GM23338 (cell line): ENCODE results near the gene SLC2A6. TPM values are rescaled to one million over a fixed set of nuclear protein-coding genes. Genes with fewer than 3 reads are reported as not detected.

Source experiments
- ATAC-seq: fragments of 200-7000 bp; cut with Tn5 transposase; 3 replicates; pipeline ENCODE4 v1.9.1; 2020
- DNase-seq: peaks from one replicate; pipeline ENCODE4 v3.0.0-alpha.2; 2015; ENCODE audit warnings: low spot score
- H2AFZ ChIP-seq: fragments of 200-600 bp; sonication (generic); 2 replicates; pipeline ENCODE4 v1.8.0; 2016; ENCODE audit warnings: antibody characterized with exemption, mild to moderate bottlenecking, moderate library complexity
- H3F3A ChIP-seq: fragments of 200-600 bp; sonication (generic); replicated peaks from 2 replicates; pipeline ENCODE4 v1.8.0; 2017; ENCODE audit warnings: antibody characterized with exemption, mixed run types, low read depth
- H3K27ac ChIP-seq: fragments of 200-600 bp; sonication (generic); 2 replicates; pipeline ENCODE4 v1.6.1; 2016; ENCODE audit warnings: low read depth
- H3K27me3 ChIP-seq: fragments of 200-600 bp; sonication (generic); 2 replicates; pipeline ENCODE4 v1.8.0; 2016; ENCODE audit warnings: mild to moderate bottlenecking, mixed run types, moderate library complexity; ENCODE audit not compliant: insufficient read depth
- H3K36me3 ChIP-seq: fragments of 200-600 bp; sonication (generic); 2 replicates; pipeline ENCODE4 v1.8.0; 2016; ENCODE audit warnings: mild to moderate bottlenecking; ENCODE audit not compliant: insufficient read depth
- H3K4me1 ChIP-seq: fragments of 200-600 bp; sonication (generic); 2 replicates; pipeline ENCODE4 v1.8.0; 2016; ENCODE audit warnings: mild to moderate bottlenecking, moderate library complexity; ENCODE audit not compliant: insufficient read depth
- H3K4me2 ChIP-seq: fragments of 200-600 bp; sonication (generic); 2 replicates; pipeline ENCODE4 v1.7.1; 2017; ENCODE audit warnings: mixed run types
- H3K4me3 ChIP-seq: fragments of 200-600 bp; sonication (generic); 2 replicates; pipeline ENCODE4 v1.6.1; 2016; ENCODE audit warnings: mixed run types
- H3K79me2 ChIP-seq: fragments of 200-600 bp; sonication (generic); replicated peaks from 2 replicates; pipeline ENCODE4 v1.8.0; 2017; ENCODE audit warnings: mild to moderate bottlenecking; ENCODE audit not compliant: insufficient read depth
- H3K9me2 ChIP-seq: fragments of 200-600 bp; sonication (generic); 2 replicates; pipeline ENCODE4 v1.8.0; 2017; ENCODE audit not compliant: insufficient read depth
- H4K20me1 ChIP-seq: fragments of 200-600 bp; sonication (generic); replicated peaks from 2 replicates; pipeline ENCODE4 v1.8.0; 2017; ENCODE audit warnings: mild to moderate bottlenecking; ENCODE audit not compliant: insufficient read depth
- H3K27ac Mint-ChIP-seq: 2 replicates; pipeline ENCODE4 v1.8.0; 2020; ENCODE audit warnings: inconsistent platforms, mild to moderate bottlenecking, moderate library complexity, mixed read lengths
- H3K27me3 Mint-ChIP-seq: 3 replicates; pipeline ENCODE4 v1.8.0; 2022; ENCODE audit warnings: low read depth, mild to moderate bottlenecking, moderate library complexity, mixed read lengths, inconsistent platforms; ENCODE audit not compliant: insufficient read depth, poor library complexity
- H3K36me3 Mint-ChIP-seq: 3 replicates; pipeline ENCODE4 v1.8.0; 2021; ENCODE audit warnings: low read depth, mild to moderate bottlenecking, inconsistent platforms, moderate library complexity, mixed read lengths
- H3K4me1 Mint-ChIP-seq: 3 replicates; pipeline ENCODE4 v1.8.0; 2020; ENCODE audit warnings: mild to moderate bottlenecking, inconsistent platforms, mixed read lengths
- H3K4me3 Mint-ChIP-seq: 3 replicates; pipeline ENCODE4 v1.8.0; 2021; ENCODE audit warnings: moderate library complexity, mild to moderate bottlenecking, inconsistent platforms, mixed read lengths
- H3K9me3 Mint-ChIP-seq: 3 replicates; pipeline ENCODE4 v1.8.0; 2020; ENCODE audit warnings: moderate library complexity, mild to moderate bottlenecking, inconsistent platforms, mixed read lengths
- CREB1 ChIP-seq: fragments of 250-450 bp; sonication (Bioruptor Pico); IDR thresholded peaks from 2 replicates; pipeline ENCODE4 v1.5.0; 2020; ENCODE audit warnings: low read depth, mild to moderate bottlenecking, moderate library complexity
- CTCF ChIP-seq, 2 experiments: fragments of 200-600 bp in 1 of 2; sonication (generic) in 1 of 2; conservative IDR thresholded peaks; 2 replicates each; pipeline versions ENCODE4 v1.5.1 to v1.6.1; 2016 to 2017; ENCODE audit warnings: antibody characterized with exemption in 2 of 2, low read depth in 2 of 2, mild to moderate bottlenecking in 2 of 2, moderate library complexity in 1 of 2
- ETS1 ChIP-seq: IDR thresholded peaks from 2 replicates; pipeline ENCODE4 v1.6.1; 2016; ENCODE audit warnings: antibody characterized with exemption
- EZH2 ChIP-seq: fragments of 200-600 bp; sonication (generic); IDR thresholded peaks from one replicate; pipeline ENCODE4 v1.8.0; 2017; ENCODE audit warnings: antibody characterized with exemption, mild to moderate bottlenecking, low read depth; ENCODE audit not compliant: unreplicated experiment
- EZH2phosphoT487 ChIP-seq: fragments of 200-600 bp; sonication (generic); IDR thresholded peaks from one replicate; pipeline ENCODE4 v1.8.1; 2018; ENCODE audit warnings: antibody characterized with exemption; ENCODE audit not compliant: unreplicated experiment
- JUNB ChIP-seq: IDR thresholded peaks from one replicate; pipeline ENCODE4 v1.6.1; 2016; ENCODE audit warnings: antibody characterized with exemption; ENCODE audit not compliant: unreplicated experiment
- NANOG ChIP-seq: IDR thresholded peaks from 2 replicates; pipeline ENCODE4 v1.6.1; 2016; ENCODE audit warnings: antibody characterized with exemption, borderline replicate concordance
- POLR2AphosphoS5 ChIP-seq: IDR thresholded peaks from 2 replicates; pipeline ENCODE4 v1.6.1; 2016; ENCODE audit warnings: antibody characterized with exemption, low read depth
- REST ChIP-seq: IDR thresholded peaks from one replicate; pipeline ENCODE4 v1.6.1; 2018; ENCODE audit warnings: antibody characterized with exemption; ENCODE audit not compliant: unreplicated experiment
- STAT1 ChIP-seq: IDR thresholded peaks from one replicate; pipeline ENCODE4 v1.6.1; 2016; ENCODE audit warnings: antibody characterized with exemption; ENCODE audit not compliant: unreplicated experiment
- ZNF114 ChIP-seq: fragments of 250-450 bp; sonication (Bioruptor Pico); IDR thresholded peaks from 2 replicates; pipeline ENCODE4 v1.5.0; 2020; ENCODE audit warnings: mild to moderate bottlenecking, moderate library complexity
- ZNF331 ChIP-seq: fragments of 250-450 bp; sonication (Bioruptor Pico); IDR thresholded peaks from 2 replicates; pipeline ENCODE4 v1.5.0; 2020; ENCODE audit warnings: low read depth, mild to moderate bottlenecking, moderate library complexity
- ZNF462 ChIP-seq: fragments of 250-450 bp; sonication (Bioruptor Pico); IDR thresholded peaks from 2 replicates; pipeline ENCODE4 v1.5.0; 2020; ENCODE audit warnings: mild to moderate bottlenecking, moderate library complexity
- polyA plus RNA-seq: library from polyadenylated mRNA; unstranded; fragments of >200 nt; fragmentation: Nextera tagmentation; extraction: Ambion mirVana; gene quantifications from 2 replicates; pipeline ENCODE4 v1.2.1, GENCODE V29; 2016
- total RNA-seq: library from RNA; depleted of rRNA; stranded (reverse); fragments of >200 nt; shearing (Covaris generic); gene quantifications from 2 replicates; pipeline ENCODE4 v1.2.3, GENCODE V29; 2014

The SLC2A6 gene
- total and polyA plus RNA-seq, 2 experiments from 2014 or later: 17.5 to 39.3 TPM

GRCh38 chr9:133514460-133515239, 35.8 kb upstream of the SLC2A6 start:
- no peaks in the 10 kb centered on the region for H3K36me3 Mint-ChIP-seq
- H3K4me3 Mint-ChIP-seq: no peak overlapping the region
- H3K27me3 Mint-ChIP-seq: peaks cover 8% of the 10 kb centered on the region
- TF ChIP-seq REST (no peak), ZNF331 (CRISPR knock-in tag) (no peak), CTCF (conservative IDR thresholded peaks at IDR 0.05; ENCODE audit: low read depth in 2 of 2) (no peak), ZNF462 (CRISPR knock-in tag) (no peak), POLR2AphosphoS5 (no peak), CREB1 (CRISPR knock-in tag) (no peak), ZNF114 (CRISPR knock-in tag) (no peak), STAT1 (no peak), ETS1 (no peak), JUNB (no peak), NANOG (no peak), EZH2phosphoT487 (no peak), EZH2 (no peak)
- DNase-seq: no peak
- H3K4me1 Mint-ChIP-seq: peaks cover 12% of the 10 kb centered on the region
- H3K4me3 ChIP-seq: no peak overlapping the region
- H3K27me3 ChIP-seq: no peaks in the 10 kb centered on the region
- H4K20me1 ChIP-seq: no peaks in the 10 kb centered on the region
- peaks cover 5% of the 10 kb centered on the region; the same call in 1 of the 2 replicates for H3F3A ChIP-seq
- H3K27ac ChIP-seq: no peak overlapping the region
- no peak overlapping the region for H2AFZ ChIP-seq
- H3K4me2 ChIP-seq: no peak overlapping the region
- no peaks in the 10 kb centered on the region for H3K79me2 ChIP-seq
- H3K36me3 ChIP-seq: no peaks in the 10 kb centered on the region
- H3K27ac Mint-ChIP-seq: no peak overlapping the region
- H3K9me3 Mint-ChIP-seq: no peaks in the 10 kb centered on the region; the same call in 2 of the 3 replicates
- peaks cover 3% of the 10 kb centered on the region for H3K4me1 ChIP-seq
- H3K9me2 ChIP-seq: no peaks in the 10 kb centered on the region
- no peak for ATAC-seq
